ENCODE data around the gene KDM4C.

KDM4C gene

DNA sequence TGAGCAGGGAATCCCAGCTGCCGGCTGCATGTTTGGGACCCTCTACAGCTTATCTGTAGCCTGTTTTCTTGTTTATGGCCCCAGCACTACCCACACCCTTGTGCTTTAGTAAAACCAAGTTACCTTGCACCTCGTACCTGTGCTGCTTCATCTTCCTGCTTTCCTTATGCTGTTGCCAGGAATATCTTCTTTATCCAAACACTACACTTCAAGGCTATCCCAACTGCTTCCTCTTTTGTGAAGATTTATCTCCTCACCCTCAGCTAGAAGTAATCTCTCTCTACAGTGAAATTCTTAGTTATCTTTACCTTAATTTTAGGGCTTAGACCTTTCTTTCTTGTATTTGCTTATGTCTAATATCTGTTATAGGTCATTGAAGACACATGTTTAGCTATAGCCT, 171.1 kb downstream of the KDM4C start:
- TF ChIP-seq, protein P1, sequence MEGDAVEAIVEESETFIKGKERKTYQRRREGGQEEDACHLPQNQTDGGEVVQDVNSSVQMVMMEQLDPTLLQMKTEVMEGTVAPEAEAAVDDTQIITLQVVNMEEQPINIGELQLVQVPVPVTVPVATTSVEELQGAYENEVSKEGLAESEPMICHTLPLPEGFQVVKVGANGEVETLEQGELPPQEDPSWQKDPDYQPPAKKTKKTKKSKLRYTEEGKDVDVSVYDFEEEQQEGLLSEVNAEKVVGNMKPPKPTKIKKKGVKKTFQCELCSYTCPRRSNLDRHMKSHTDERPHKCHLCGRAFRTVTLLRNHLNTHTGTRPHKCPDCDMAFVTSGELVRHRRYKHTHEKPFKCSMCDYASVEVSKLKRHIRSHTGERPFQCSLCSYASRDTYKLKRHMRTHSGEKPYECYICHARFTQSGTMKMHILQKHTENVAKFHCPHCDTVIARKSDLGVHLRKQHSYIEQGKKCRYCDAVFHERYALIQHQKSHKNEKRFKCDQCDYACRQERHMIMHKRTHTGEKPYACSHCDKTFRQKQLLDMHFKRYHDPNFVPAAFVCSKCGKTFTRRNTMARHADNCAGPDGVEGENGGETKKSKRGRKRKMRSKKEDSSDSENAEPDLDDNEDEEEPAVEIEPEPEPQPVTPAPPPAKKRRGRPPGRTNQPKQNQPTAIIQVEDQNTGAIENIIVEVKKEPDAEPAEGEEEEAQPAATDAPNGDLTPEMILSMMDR (IDR thresholded peaks at IDR 0.05; ENCODE audit: borderline replicate concordance, insufficient read depth, low read depth, low read length) = no peak
- H3K4me3 ChIP-seq (ENCODE audit: low read depth, low read length) = no peak overlapping the region

DNA sequence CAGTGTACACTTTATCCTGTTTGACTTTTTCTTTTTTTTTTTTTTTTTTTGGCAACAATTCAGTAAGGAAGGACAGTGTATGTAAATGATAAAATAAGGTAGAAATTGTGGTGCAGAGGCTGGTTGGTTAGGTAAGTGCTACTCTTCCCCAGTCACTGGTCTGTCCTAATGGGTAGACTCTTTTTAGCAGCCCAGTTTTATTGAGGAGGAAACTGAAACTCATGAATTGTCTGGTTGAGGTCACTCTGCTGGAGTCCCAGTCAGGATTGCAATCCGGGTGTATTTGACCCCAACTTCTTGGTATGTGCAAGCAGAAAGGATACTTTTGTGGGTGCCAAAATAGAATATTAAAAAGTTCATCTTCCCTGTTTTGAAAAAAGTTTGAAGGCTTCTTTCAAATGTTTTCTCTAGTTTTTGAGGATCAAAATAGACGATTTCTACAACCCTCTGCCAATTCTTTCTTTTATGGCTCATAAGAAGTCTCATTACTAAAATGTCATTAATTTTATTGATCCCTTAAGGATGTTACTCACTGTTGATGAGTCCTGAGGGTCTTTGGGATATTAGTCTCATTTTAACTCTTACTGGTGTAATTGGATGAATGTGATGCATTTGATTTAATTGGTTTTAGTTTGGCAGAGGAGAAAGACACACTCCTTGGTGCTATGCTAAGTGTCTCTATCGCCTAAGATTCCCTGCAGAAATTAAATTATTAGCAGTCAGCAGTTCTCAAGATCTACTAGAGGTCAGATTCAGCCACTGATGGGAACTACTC, 171.9 kb downstream of the KDM4C start:
- no peak overlapping the region for H3K4me3 ChIP-seq (ENCODE audit: low read depth, low read length)
- TF ChIP-seq, protein P1 (IDR thresholded peaks at IDR 0.05; ENCODE audit: borderline replicate concordance, insufficient read depth, low read depth, low read length) = no peak

DNA sequence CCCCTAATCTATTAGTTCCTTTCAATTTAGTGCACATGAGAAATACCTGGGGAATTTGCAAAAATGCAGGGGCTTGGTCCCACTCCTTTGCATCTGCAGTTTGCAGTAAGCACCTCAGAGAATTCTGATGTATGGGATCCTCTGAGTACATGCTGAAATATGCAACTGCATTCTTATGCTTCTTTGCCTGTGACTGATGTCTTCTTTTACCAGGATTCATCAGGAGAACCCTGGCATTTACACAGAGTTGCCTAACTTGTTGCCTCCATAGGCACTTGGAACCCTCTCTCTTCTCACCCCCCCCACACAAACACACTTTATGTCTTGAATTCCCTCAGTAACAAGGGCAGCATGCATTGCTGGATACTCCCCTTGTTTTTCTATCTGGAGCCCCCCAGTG, 173.1 kb downstream of the KDM4C start:
- H3K4me3 ChIP-seq (ENCODE audit: low read depth, low read length) = no peak overlapping the region
- TF ChIP-seq, protein P1 (IDR thresholded peaks at IDR 0.05; ENCODE audit: borderline replicate concordance, insufficient read depth, low read depth, low read length) = no peak

DNA sequence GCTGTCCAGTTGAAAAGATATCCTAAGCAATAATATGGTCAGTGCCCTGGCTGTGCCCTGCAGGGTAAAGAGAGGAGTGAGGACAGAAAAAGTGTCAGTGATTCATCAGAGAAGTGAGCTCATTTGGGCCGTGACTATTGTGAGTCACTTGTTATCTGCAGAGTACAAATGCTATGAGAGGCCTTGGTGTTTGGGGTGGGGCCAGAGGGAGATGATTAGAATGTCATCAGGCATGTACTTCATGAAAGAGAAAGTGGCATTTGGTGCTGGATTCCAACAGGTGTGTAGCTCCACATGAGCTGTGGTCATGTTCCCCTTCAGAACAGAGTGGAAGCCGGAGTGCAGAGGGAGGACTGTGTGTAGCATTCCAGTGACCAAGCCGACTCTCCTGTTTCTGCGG, 174.1 kb downstream of the KDM4C start:
- TF ChIP-seq, protein P1 (IDR thresholded peaks at IDR 0.05; ENCODE audit: borderline replicate concordance, insufficient read depth, low read depth, low read length) = no peak
- no peak overlapping the region for H3K4me3 ChIP-seq (ENCODE audit: low read depth, low read length)

DNA sequence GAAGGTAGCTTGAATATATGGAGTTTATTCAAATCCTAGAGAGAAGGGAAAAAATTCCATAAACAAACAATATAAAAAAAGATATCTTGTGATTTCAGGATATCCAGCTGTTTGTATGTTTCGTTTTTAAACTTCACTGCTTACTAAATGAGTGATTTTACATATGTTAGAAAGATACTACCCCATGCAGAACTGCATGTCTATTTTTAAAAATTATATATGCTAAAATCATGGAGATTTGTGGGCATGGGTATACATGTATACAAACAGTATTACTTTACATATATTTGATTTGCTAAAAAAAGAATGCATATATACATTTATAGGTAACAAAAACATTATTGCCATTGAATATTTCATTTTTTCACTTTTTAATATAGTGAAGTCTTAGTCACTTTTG, 178.3 kb downstream of the KDM4C start:
- H3K4me3 ChIP-seq (ENCODE audit: low read depth, low read length) = no peak overlapping the region

DNA sequence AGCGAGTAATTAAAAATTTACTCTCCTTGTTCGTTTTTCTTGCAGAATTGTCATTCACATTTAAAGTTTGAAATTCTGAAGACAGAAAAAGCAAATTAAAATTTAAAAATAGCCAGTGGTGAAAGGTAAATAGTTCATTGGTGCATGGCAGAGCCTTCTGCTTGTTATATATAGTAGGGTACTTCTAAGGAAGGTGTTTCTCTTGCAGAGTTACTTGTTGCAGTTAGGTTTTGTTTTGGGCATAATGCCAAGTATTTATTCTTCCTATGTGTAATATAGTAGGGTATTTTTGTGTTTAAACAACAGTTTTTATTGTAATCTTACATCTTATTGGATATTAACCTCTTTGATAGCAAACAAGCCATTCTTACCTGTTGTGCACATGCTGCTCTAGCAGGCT, 179.4 kb downstream of the KDM4C start:
- TF ChIP-seq, protein P1 (IDR thresholded peaks at IDR 0.05; ENCODE audit: borderline replicate concordance, insufficient read depth, low read depth, low read length) = no peak
- H3K4me3 ChIP-seq (ENCODE audit: low read depth, low read length) = no peak overlapping the region

More for the DNA sequence above, 178.3 kb downstream of the KDM4C start:
- TF ChIP-seq, protein P1 (IDR thresholded peaks at IDR 0.05; ENCODE audit: borderline replicate concordance, insufficient read depth, low read depth, low read length) = no peak

DNA sequence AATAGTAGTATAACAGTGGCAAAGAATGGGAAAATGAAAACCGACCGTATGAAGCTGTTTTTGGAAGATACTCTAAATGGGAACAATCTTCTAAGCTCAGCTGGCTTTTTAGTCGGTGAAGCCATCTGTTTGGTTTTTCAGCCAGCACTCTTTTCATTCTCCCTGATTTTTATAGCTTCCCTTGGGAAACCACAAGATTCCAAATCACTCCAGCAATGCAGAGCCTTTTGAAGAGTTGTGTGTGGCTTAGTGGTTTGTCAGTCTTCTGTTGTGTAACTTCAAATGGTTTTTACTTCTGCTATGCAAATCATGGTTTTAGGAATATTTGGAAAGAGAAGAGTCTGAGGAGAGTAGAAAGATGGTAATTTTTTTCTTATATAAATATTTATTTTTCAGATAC, 180.7 kb downstream of the KDM4C start:
- TF ChIP-seq, protein P1 (IDR thresholded peaks at IDR 0.05; ENCODE audit: borderline replicate concordance, insufficient read depth, low read depth, low read length) = no peak
- H3K4me3 ChIP-seq (ENCODE audit: low read depth, low read length) = no peak overlapping the region
